HEK293 (cell line): ENCODE results near the gene EXOSC9.

Experiments
- TCF7L2 ChIP-seq: IDR thresholded peaks from 2 replicates; pipeline ENCODE4 v1.6.1; 2011; ENCODE audit warnings: low read depth, mild to moderate bottlenecking, inconsistent platforms, low read length, moderate library complexity, borderline replicate concordance
- ZNF175 ChIP-seq: fragments of 450-650 bp; formaldehyde crosslinking; IDR thresholded peaks from 2 replicates; pipeline ENCODE4 v1.5.1; 2016; ENCODE audit warnings: missing biosample characterization, missing genetic modification characterization
- ZNF214 ChIP-seq: fragments of 450-650 bp; formaldehyde crosslinking; IDR thresholded peaks from 2 replicates; pipeline ENCODE4 v1.5.1; 2017; ENCODE audit warnings: missing biosample characterization, mild to moderate bottlenecking, missing genetic modification characterization, borderline replicate concordance
- ZNF423 ChIP-seq: fragments of 450-650 bp; formaldehyde crosslinking; IDR thresholded peaks from 2 replicates; pipeline ENCODE4 v1.5.1; 2016; ENCODE audit warnings: missing biosample characterization, missing genetic modification characterization
- ZNF596 ChIP-seq: fragments of 450-650 bp; IDR thresholded peaks from 2 replicates; pipeline ENCODE4 v1.5.0; 2018; ENCODE audit warnings: missing biosample characterization, mild to moderate bottlenecking, missing genetic modification characterization, moderate library complexity
- TF ChIP-seq, protein P1 (sequence below): fragments of 450-650 bp; formaldehyde crosslinking; IDR thresholded peaks from 2 replicates; pipeline ENCODE4 v1.5.1; 2016; ENCODE audit warnings: missing biosample characterization, missing genetic modification characterization
- TF ChIP-seq, protein P2 (sequence below): fragments of 450-650 bp; formaldehyde crosslinking; IDR thresholded peaks from 2 replicates; pipeline ENCODE4 v1.5.1; 2016; ENCODE audit warnings: missing biosample characterization, missing genetic modification characterization

DNA sequence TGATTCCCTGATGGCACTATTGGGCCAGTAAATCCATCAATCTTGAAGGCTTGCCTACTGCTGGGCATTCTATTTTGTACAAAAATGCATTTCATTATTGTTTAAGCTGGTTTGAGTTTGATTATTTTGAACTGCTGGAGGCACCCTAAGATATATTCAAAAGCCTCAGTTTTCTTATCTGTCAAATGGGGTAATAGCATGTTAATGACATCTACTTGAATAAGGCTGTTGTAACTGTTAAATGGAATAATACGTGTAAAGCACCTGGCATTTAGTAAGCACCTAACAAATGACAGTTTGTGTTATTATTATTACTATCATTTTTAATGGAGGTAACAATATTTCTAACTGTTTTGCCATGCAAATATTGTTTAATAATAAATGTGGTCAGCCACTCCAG, 29.3 kb upstream of the EXOSC9 start:
- TF ChIP-seq ZNF423 (no peak), ZNF175 (tag by site-specific recombination) (no peak), TCF7L2 (no peak), ZNF596 (tag by site-specific recombination) (no peak), ZNF214 (tag by site-specific recombination) (no peak)
- TF ChIP-seq, protein P1, sequence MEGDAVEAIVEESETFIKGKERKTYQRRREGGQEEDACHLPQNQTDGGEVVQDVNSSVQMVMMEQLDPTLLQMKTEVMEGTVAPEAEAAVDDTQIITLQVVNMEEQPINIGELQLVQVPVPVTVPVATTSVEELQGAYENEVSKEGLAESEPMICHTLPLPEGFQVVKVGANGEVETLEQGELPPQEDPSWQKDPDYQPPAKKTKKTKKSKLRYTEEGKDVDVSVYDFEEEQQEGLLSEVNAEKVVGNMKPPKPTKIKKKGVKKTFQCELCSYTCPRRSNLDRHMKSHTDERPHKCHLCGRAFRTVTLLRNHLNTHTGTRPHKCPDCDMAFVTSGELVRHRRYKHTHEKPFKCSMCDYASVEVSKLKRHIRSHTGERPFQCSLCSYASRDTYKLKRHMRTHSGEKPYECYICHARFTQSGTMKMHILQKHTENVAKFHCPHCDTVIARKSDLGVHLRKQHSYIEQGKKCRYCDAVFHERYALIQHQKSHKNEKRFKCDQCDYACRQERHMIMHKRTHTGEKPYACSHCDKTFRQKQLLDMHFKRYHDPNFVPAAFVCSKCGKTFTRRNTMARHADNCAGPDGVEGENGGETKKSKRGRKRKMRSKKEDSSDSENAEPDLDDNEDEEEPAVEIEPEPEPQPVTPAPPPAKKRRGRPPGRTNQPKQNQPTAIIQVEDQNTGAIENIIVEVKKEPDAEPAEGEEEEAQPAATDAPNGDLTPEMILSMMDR: no peak
- TF ChIP-seq, protein P2, sequence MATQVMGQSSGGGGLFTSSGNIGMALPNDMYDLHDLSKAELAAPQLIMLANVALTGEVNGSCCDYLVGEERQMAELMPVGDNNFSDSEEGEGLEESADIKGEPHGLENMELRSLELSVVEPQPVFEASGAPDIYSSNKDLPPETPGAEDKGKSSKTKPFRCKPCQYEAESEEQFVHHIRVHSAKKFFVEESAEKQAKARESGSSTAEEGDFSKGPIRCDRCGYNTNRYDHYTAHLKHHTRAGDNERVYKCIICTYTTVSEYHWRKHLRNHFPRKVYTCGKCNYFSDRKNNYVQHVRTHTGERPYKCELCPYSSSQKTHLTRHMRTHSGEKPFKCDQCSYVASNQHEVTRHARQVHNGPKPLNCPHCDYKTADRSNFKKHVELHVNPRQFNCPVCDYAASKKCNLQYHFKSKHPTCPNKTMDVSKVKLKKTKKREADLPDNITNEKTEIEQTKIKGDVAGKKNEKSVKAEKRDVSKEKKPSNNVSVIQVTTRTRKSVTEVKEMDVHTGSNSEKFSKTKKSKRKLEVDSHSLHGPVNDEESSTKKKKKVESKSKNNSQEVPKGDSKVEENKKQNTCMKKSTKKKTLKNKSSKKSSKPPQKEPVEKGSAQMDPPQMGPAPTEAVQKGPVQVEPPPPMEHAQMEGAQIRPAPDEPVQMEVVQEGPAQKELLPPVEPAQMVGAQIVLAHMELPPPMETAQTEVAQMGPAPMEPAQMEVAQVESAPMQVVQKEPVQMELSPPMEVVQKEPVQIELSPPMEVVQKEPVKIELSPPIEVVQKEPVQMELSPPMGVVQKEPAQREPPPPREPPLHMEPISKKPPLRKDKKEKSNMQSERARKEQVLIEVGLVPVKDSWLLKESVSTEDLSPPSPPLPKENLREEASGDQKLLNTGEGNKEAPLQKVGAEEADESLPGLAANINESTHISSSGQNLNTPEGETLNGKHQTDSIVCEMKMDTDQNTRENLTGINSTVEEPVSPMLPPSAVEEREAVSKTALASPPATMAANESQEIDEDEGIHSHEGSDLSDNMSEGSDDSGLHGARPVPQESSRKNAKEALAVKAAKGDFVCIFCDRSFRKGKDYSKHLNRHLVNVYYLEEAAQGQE (tag by site-specific recombination): no peak
